ENCODE results near the gene OR5T3. TPM values are rescaled to one million over a fixed set of nuclear protein-coding genes. Genes with fewer than 3 reads are reported as not detected.
"Not testable (repeated sequence)": the region's sequence is repeated elsewhere in the genome, so short reads cannot be mapped to it uniquely, and the experiment has no call there.

Gene OR5T3
- total RNA-seq (2021) (not detected in 2 replicates), Bru-seq, nascent RNA (not detected), BruChase-seq, experiment 1, labeled RNA remaining after a 2-hour chase (not detected), BruChase-seq, experiment 2, labeled RNA remaining after a 6-hour chase (not detected)
- long read RNA-seq: 0 reads

- intact Hi-C loops (cut with micrococcal nuclease; ENCODE audit: unreplicated experiment): no loop called here
- Histone ChIP-seq H3K4me2 (no peak within 1 kb of the TSS), H3K27ac (no peak within 1 kb of the TSS), H3K79me2 (ENCODE audit: low read depth) (no peaks in the 10 kb centered on the region), H3K9me2 (ENCODE audit: insufficient read depth) (no peaks in the 10 kb centered on the region; the same call in 1 of the 2 replicates), H3K4me1 (replicated peaks; ENCODE audit: insufficient read depth) (no peaks in the 10 kb centered on the region), H4K20me1 (ENCODE audit: insufficient read depth) (no peaks in the 10 kb centered on the region), H3F3A (ENCODE audit: insufficient read depth, low read depth) (no peaks in the 10 kb centered on the region), H3K36me3 (ENCODE audit: low read depth) (no peaks in the 10 kb centered on the region), H3K4me3 (no peak within 1 kb of the TSS), H2AFZ (no peak within 1 kb of the TSS), H3K9me3 (ENCODE audit: insufficient read depth, low read depth) (no peaks in the 10 kb centered on the region), H3K27me3 (ENCODE audit: insufficient read depth, low read depth) (no peaks in the 10 kb centered on the region)
- ChIA-PET POLR2A (ENCODE audit: unreplicated experiment) (no interaction called here), CTCF (no interaction called here)
- no peak for DNase-seq
- no TSS peak for BruUV-seq (replicated peaks)
- TF ChIP-seq CTCF (conservative IDR thresholded peaks at IDR 0.05): no peak
- no peak for TF ChIP-seq EZH2 (IDR thresholded peaks at IDR 0.05; ENCODE audit: low read depth)
These were observed at the start of gene OR5T3 for GRCh38 chr11:56251954-56252353. Gene OR5T3 (plus strand): TSS chr11:56252254. CDS start chr11:56252254, 0 bp downstream.

- TF ChIP-seq EZH2 (IDR thresholded peaks at IDR 0.05; ENCODE audit: low read depth): no peak
- TF ChIP-seq CTCF (conservative IDR thresholded peaks at IDR 0.05): no peak
- ChIA-PET CTCF (no interaction called here), POLR2A (ENCODE audit: unreplicated experiment) (no interaction called here)
- no peaks in the 10 kb centered on the region; the same call in 1 of the 2 replicates for H3K27me3 ChIP-seq (ENCODE audit: insufficient read depth, low read depth)
- no peaks in the 10 kb centered on the region for H3K9me2 ChIP-seq (ENCODE audit: insufficient read depth)
- intact Hi-C loops (cut with micrococcal nuclease; ENCODE audit: unreplicated experiment): no loop called here
- no peak overlapping the region for H2AFZ ChIP-seq
- no peaks in the 10 kb centered on the region for H3K36me3 ChIP-seq (ENCODE audit: low read depth)
- H3K79me2 ChIP-seq (ENCODE audit: low read depth): no peaks in the 10 kb centered on the region
- H3K4me1 ChIP-seq (replicated peaks; ENCODE audit: insufficient read depth): no peaks in the 10 kb centered on the region
- H3F3A ChIP-seq (ENCODE audit: insufficient read depth, low read depth): no peaks in the 10 kb centered on the region
- no peaks in the 10 kb centered on the region for H3K9me3 ChIP-seq (ENCODE audit: insufficient read depth, low read depth)
- H3K4me2 ChIP-seq: no peak overlapping the region
- no peak for DNase-seq
- no peak overlapping the region for H3K27ac ChIP-seq
- no TSS peak for BruUV-seq (replicated peaks)
- no peaks in the 10 kb centered on the region for H4K20me1 ChIP-seq (ENCODE audit: insufficient read depth)
- H3K4me3 ChIP-seq: no peak overlapping the region
These were observed 44.3 kb upstream of the OR5T3 start for GRCh38 chr11:56207790-56208189.

- Histone ChIP-seq H3K9me3 (ENCODE audit: insufficient read depth, low read depth) (no peaks in the 10 kb centered on the region), H3K4me2 (no peak overlapping the region), H3K4me1 (replicated peaks; ENCODE audit: insufficient read depth) (no peaks in the 10 kb centered on the region), H3K27me3 (ENCODE audit: insufficient read depth, low read depth) (no peaks in the 10 kb centered on the region; the same call in 1 of the 2 replicates), H3K36me3 (ENCODE audit: low read depth) (no peaks in the 10 kb centered on the region), H3F3A (ENCODE audit: insufficient read depth, low read depth) (no peaks in the 10 kb centered on the region), H2AFZ (no peak overlapping the region), H3K4me3 (no peak overlapping the region), H3K27ac (no peak overlapping the region), H4K20me1 (ENCODE audit: insufficient read depth) (no peaks in the 10 kb centered on the region), H3K79me2 (ENCODE audit: low read depth) (no peaks in the 10 kb centered on the region), H3K9me2 (ENCODE audit: insufficient read depth) (no peaks in the 10 kb centered on the region)
- TF ChIP-seq CTCF (conservative IDR thresholded peaks at IDR 0.05): no peak
- TF ChIP-seq EZH2 (IDR thresholded peaks at IDR 0.05; ENCODE audit: low read depth): no peak
- ChIA-PET CTCF (interaction anchor here (0.6 kb wide), 1 partner anchor 1246 kb away, joined by 4 read pairs; the partner anchor contains the start of gene RTN4RL2), POLR2A (ENCODE audit: unreplicated experiment) (no interaction called here)
- BruUV-seq (replicated peaks): no TSS peak
- DNase-seq: no peak
- intact Hi-C loops (cut with micrococcal nuclease; ENCODE audit: unreplicated experiment): no loop called here
These were observed 37.5 kb upstream of the OR5T3 start for GRCh38 chr11:56214537-56214936.

GRCh38 chr11:56219735-56220134, 32.3 kb upstream of the OR5T3 start:
- BruUV-seq (replicated peaks); DNase-seq; H4K20me1 ChIP-seq (ENCODE audit: insufficient read depth); H3K4me1 ChIP-seq (replicated peaks; ENCODE audit: insufficient read depth); H3K36me3 ChIP-seq (ENCODE audit: low read depth); H3K79me2 ChIP-seq (ENCODE audit: low read depth); H3K27me3 ChIP-seq (ENCODE audit: insufficient read depth, low read depth); POLR2A ChIA-PET (ENCODE audit: unreplicated experiment); H3K9me3 ChIP-seq (ENCODE audit: insufficient read depth, low read depth); H3F3A ChIP-seq (ENCODE audit: insufficient read depth, low read depth); H3K27ac ChIP-seq; H2AFZ ChIP-seq; CTCF ChIA-PET; H3K4me3 ChIP-seq; H3K9me2 ChIP-seq (ENCODE audit: insufficient read depth); H3K4me2 ChIP-seq; intact Hi-C loops (cut with micrococcal nuclease; ENCODE audit: unreplicated experiment): not testable (repeated sequence)
